GM18508 (cell line): ENCODE measurements around the gene RELB.
A peak's percentile ranks its signal among the peaks of the same experiment; 100 is the strongest.
"Not testable (repeated sequence)": the region's sequence is repeated elsewhere in the genome, so short reads cannot be mapped to it uniquely, and the experiment has no call there.

Experiments
- ATAC-seq: cut with Tn5 transposase; IDR thresholded peaks from one replicate; pipeline ENCODE4 v1.9.1; 2021; ENCODE audit warnings: moderate number of reproducible peaks; ENCODE audit not compliant: insufficient read depth, unreplicated experiment

Gene RELB

DNA sequence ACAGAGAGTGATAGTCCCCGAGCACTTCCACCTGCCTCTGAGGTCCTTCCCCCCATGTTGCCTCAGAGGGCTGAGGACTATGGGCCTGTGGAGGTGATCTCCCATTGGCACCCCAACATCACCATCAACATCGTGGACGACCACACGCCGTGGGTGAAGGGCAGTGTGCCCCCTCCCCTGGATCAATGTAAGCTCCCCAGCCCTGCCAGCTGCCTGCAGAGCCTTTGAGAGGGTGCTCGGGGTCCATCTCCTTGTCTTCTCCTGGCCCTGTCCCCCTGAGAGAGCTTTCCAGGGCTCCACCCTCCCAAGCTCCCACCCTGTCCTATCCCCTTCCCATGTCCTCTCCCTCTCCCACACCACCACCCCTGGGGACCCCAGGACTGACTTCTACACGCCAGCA lies 14.9 kb upstream of the RELB start:
- no peak for ATAC-seq

DNA sequence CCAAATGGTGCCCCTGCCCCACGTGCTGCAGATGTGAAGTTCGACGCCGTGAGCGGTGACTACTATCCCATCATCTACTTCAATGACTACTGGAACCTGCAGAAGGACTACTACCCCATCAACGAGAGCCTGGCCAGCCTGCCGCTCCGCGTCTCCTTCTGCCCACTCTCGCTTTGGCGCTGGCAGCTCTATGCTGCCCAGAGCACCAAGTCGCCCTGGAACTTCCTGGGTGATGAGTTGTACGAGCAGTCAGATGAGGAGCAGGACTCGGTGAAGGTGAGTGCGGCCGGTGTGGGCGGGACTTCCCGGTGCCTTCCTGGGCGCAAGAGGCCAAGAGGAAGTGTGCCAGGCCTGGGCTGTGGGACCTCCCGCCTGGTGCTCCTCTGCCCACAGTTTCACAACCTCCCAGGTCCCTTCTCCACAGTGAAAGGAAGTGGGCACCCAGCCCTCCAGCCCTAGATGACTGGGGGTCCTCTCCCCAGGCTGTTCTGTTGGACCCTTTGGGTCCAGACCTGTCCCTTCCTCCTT lies 14.1 kb upstream of the RELB start:
- ATAC-seq, result no peak

DNA sequence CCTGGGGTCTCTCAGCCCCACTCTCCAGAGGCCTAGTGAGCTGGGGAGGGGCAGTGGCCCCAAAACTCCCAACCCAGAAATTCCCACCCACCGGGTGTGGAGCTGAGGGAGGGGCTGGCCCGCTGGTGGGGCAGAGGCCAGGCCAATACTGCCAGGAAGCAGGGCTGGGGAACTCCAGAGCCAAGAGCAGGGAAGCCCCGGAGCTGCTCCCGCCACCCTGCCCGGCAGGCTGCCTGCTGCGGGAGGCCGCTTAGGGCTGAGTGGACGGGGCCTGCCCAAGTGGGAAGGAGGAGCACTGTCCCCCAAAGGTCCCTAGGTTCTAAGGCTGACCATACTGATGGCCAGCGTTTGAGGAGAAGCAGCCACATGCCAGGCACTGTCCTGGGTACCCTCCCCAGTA lies 13.0 kb upstream of the RELB start:
- ATAC-seq, result no peak

DNA sequence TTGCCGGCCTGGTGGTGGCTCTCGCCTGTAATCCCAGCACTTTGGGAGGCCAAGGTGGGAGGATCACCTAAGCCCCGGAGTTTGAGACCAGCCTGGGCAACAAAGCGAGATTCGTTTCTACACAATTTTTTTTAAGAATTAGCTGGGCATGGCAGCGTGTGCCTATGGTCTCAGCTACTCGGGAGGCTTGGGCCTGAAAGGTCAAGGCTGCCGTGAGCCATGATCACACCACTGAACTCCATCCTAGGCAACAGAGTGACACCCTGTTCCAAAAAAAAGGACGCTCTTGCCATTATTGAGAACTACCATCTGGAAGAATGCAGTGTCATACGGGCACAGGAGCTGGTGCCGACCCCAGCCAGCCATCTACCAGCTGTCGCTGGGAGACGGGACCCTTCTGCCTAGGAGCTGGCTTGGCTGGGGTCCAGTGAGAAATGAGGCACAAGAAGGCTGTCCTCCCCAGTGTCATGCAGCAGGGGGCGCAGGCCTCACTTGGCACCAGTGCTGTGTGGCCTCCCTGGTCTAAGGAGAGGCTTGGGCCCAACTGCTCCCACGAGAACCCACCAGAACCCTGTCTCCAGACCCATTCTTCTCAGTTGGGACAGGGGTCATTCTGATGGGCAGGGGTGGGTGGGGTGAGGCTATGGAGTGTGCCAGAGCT lies 12.2 kb upstream of the RELB start:
- ATAC-seq, result no peak

DNA sequence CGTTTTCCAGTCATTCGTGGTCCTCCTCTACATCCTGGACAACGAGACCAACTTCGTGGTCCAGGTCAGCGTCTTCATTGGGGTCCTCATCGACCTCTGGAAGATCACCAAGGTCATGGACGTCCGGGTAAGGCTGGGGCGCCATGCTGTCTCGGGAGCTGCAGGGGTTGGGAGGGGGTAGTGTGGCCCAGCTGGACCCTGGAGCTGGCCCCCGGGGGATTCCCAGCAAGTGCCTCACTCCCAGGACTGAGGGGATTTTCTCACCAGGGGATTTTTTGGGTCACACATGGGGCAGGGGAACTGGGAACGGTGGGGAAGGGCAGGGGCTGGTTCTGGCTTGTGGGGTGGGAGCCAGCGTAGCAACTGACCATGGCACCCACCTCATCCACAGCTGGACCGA lies 10.8 kb upstream of the RELB start:
- no peak for ATAC-seq

DNA sequence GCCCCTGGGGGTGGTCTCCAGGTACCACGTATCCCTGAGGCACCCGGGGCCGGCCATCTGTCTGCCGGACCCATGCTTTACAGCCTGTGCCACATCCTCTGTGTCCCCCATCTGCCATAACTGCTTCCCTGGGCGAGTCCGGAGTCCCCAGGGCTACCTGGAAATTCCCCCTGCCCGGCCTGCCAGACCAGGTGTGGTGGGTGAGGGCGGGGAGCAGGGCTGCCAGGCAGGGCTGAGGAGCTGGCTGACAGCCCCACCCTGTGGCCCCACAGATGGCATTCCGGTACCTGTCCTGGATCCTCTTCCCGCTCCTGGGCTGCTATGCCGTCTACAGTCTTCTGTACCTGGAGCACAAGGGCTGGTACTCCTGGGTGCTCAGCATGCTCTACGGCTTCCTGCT lies 10.3 kb upstream of the RELB start:
- no peak for ATAC-seq

DNA sequence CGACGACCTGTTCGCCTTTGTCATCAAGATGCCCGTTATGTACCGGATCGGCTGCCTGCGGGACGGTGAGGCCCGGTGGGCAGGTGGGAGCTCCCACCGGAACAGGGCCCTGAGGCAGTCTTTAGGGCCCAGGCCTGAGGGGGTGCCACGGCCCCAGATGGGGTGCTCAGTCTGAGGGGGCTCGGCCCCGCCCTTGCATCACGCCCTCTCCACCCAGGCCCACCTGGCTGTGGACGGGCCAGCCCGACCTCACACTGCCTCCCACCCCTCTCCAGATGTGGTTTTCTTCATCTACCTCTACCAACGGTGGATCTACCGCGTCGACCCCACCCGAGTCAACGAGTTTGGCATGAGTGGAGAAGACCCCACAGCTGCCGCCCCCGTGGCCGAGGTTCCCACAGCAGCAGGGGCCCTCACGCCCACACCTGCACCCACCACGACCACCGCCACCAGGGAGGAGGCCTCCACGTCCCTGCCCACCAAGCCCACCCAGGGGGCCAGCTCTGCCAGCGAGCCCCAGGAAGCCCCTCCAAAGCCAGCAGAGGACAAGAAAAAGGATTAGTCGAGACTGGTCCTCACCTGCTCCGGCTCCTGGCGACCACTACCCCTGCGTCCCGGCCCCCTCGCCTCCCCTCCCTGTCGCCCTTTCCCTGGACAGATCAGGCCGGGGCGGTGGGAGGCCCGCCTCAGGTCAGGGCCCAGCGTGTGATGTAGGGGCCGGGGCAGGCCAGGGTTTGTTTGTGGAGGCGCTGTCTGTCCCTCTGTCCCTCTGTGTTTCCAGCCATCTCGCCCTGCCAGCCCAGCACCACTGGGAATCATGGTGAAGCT lies 8.7 kb upstream of the RELB start:
- ATAC-seq, result no peak

DNA sequence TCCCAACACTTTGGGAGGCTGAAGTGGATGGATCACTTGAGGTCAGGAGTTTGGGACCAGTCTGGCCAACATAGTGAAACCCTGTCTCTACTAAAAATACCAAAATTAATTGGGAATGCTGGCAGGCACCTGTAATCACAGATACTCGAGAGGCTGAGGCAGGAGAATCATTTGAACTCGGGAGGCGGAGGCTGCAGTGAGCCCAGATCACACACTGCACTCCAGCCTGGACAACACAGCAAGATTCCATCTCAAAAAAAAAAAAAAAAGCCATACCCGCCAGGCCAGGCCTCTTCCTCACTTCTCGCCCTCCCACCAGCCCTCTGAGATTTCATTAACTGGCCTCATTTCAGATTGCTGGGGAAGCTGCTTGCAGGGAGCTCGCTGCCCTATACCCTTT lies 7.7 kb upstream of the RELB start:
- ATAC-seq, result no peak

DNA sequence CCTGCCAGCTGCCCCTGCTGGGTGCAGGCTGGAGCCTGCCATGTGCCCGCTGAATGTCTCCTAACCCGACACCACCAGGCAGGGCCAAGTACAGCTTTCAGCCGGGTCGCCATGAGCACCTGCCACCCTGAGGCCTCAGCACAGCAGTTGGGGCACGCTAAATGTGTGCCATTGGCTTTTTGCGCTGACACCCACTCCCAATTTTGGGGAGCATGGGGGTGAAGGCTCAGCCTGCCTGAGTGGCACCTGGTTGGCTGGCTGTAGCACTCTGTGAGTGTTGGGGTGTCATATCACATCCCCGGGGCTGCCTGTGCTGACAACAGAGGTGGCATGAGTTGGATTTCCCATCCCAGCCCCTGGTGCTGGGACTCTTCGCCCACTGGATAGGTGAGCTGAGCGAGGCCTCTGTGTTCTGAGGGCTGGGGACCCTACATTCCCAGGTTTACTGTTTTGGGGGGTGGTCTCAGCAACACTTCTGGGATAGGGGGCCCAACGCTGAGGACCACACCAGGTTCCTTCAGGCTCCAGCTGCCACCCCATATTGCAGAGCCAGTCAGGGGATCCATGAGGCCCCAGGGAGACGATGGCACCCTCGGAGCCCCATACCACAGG lies 7.2 kb upstream of the RELB start:
- ATAC-seq, result no peak

DNA sequence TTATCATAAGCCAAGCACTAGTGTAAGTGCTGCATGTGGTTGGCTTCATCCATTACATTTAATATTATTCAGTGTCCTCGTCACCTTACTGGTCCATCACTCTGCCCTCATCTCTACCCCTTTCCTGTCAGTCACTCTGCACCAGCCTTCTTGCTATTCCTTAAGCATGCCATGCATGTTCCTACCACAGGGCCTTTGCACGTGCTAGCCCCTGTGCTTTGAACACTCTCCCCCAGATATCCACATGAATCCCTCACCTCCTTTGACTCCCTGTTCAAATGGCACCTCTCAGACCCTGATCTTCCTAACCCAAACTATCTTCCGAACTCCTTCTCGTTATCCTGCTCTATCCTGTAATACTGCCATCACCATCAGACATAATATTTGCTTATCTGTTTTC lies 3.2 kb upstream of the RELB start:
- no peak for ATAC-seq

DNA sequence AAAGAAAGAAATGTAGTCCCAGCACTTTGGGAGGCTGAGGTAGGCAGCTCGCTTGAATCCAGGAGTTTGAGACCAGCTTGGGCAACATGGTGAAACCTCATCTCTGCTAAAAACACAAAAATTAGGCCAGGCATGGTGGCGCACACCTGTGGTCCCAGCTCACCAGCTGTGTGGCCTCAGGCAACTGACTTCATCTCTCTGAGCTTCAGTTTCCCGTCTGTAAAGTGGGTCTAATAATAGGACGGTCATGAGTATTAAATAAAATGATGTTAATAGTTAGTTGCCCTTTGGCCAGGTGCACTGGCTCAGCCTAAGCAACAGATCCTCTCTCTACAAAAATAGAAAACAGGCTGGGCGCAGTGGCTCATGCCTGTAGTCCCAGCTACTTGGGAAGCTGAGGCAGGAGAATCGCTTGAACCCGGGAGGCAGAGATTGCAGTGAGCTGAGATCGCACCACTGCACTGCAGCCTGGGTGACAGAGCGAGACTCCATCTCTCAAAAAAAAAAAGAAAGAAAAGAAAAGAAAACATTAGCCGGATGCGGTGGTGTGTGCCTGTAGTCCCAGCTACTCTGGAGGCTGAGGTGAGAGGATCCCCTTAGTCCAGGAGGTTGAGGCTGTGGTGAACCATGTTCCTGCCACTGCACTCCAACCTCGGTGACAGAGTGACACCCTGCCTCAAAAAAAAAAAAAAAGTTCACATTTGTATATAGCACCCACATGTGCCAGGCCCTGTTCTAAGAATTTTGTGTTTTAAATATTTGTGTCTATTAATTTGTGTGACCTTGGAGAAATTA lies 1.9 kb upstream of the RELB start:
- ATAC-seq, result not testable (repeated sequence)

DNA sequence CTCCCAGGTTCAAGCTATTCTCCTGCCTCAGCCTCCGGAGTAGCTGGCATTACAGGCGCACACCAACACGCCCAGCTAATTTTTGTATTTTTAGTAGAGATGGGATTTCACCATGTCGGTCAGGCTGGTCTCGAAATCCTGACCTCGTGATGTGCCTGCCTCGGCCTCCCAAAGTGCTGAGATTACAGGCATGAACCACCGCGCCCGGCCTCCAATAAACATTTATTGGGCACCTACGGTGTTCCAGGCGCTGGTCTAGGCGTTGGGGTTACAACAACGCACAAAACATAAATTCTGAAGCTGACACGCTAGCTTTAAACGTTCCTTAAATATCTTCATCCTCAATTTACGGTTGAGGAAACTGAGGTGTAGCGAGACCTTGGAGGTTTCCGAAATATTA lies 599 bp upstream of the RELB start:
- not testable (repeated sequence) for ATAC-seq

DNA sequence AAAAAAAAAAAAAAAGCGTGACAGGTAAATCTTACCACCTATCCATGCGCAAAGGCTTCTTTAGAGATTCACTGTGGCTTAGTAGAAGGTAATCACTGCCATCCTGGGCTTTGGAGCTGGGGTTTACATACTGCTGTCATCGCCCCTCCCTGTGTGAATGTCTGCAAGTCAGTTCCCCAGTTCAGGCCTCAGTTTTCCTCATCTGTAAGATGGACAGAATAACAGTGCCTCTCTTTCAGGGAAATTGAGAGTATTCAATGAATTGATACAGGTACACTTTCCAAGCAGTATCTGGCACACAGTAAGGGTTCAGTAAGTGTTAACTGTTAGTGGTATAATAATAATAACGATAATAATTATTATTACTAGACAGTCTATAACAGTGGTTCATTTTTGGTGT lies 2.2 kb downstream of the RELB start:
- no peak for ATAC-seq

DNA sequence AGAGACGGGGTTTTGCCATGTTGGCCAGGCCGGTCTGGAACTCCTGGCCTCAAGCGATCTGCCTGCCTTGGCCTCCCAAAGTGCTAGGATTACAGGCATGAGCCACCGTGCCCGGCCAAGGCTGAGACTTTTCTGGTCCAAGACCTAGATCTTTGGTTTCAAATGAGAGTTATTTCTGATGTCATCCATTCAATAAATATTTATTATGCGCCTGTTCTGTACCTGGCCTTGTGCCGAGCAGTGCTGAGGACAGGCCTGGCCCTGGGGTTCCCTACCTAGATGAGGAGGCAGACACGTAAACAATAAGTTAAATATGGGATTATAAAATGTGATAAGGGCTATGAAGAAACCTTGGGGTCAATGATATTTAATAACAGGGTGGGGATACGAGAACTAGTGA lies 4.5 kb downstream of the RELB start:
- no peak for ATAC-seq

DNA sequence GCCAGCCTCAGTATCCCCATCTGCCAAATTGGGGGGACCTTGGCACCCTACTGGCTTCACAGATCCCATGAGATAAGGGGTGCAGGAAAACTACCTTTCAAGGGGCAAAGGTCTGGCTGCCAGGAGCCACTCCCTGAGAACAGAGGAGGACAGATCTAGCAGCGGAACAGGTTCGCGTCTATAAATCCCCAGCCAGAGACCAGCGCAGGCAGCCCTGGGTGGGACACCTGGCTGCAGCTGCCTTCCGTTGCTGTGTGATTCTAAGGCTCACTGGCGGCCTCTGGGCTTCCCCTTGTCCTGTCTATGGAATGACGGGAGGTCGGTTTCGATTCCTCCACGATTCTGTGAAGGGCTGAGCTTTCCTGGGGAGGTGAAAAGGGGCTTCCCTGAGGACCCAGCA lies 7.3 kb downstream of the RELB start:
- no peak for ATAC-seq

DNA sequence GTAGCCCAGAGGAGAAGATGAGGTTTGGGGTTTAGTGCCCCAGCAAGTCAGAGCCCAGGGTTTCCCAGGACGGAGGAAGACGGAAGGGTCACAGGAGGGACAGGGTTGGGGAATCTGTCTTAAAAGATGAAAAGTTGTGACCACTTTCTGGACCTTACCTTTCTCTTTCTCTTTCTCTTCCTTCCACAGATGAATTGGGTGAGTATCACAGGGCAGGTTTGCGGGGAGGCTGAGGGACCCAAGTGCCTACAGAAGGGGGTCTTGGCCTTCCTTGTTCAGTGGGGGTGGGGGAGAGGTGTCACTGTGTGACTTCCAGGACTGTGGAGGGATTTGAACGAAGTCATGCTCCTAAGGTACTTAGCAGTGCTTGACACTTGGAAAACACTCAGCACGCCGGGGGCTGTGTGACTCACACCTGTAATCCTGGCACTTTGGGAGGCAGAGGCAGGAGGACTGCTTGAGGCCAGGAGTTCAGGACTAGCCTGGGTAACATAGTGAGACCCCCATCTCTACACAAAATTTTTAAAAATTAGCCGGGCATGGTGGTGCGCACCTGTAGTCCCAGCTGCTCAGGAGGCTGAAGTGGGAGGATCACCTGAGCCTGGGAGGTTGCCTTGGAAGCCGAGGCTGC lies 8.5 kb downstream of the RELB start:
- ATAC-seq, result no peak

DNA sequence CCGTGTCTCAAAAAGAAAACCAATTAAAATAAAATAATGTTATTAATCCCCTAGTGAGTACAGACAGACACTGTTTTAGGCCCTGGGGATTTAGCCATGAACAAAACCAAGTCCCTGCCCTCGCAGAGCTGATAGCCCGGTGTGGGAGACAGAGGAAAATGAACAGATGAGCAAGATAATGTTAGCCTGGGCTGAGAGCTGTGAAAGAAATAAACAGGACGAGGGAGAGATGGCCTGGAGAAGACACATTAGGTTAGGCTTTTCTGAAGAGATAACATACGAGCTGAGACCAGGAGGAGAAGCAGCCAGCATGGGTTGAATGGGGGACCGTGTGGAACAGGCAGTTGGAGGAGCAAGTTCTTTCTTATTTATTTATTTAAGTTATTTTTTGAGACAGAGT lies 9.0 kb downstream of the RELB start:
- no peak for ATAC-seq

DNA sequence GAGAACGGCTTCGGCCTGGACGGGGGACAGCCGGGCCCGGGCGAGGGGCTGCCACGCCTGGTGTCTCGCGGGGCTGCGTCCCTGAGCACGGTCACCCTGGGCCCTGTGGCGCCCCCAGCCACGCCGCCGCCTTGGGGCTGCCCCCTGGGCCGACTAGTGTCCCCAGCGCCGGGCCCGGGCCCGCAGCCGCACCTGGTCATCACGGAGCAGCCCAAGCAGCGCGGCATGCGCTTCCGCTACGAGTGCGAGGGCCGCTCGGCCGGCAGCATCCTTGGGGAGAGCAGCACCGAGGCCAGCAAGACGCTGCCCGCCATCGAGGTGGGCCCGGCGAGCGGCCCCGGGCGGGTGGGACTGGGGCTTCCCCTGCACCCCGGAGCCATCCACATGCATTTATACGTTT lies 10.7 kb downstream of the RELB start:
- no peak for ATAC-seq

DNA sequence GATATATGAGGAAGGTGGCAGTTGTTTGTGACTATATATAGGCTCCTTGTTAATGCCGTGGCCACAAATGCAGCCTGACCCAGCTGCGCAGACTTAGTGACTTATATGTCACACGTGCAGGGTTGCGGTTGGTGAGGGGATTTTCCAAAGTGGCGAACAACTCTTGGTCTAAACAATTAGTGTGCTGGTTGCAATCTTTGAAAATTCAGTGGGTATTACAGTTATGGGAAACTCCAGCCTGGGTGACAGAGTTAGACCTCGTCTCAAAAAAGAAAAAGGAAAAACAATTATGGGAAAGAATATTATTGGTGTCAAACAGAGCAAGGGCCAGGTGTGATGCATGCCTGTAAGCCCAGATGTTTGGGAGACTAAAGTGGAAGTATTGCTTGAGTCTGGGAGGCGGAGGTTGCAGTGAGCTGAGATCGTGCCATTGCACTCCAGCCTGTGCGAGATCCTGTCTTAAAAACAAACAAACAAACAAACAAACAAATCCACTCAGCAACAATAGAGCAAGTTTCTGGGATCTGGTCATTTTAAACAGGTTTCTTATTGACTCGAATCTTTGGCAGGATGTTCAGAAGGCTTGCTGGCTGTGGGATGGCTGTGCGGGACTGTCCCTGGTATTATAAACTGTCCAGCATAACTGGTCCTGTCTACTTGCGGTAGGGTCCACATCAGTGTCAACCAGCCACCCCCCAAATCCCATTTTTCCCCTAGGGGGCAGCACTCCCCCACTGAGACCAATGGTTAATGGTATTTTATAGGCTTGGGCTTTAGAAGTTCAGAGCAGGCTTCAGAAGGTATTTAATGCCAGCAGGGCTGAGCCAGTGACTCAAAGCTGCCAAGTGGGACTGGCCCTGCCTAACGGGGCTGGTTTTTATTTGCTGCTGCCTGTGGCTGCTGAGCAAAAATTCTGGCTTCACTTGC lies 15.4 kb downstream of the RELB start:
- peak; percentile 66 for ATAC-seq
